NCI-H1092 (cell line): ENCODE data around the gene GPC6.

Experiments used
- DNase-seq: peaks from one replicate; lab custom pipeline; 2025; lab: John Stamatoyannopoulos, UW

The GPC6 gene

GRCh38 chr13:93744033-93744432, 517.4 kb downstream of the GPC6 start:
- no peak for DNase-seq

GRCh38 chr13:93744886-93745285, 518.3 kb downstream of the GPC6 start:
- DNase-seq = no peak

- DNase-seq = no peak
Measured at GRCh38 chr13:93745884-93746283, 519.3 kb downstream of the GPC6 start.

- DNase-seq = no peak
Measured at GRCh38 chr13:93746589-93746988, 520.0 kb downstream of the GPC6 start.

- no peak for DNase-seq
Measured at GRCh38 chr13:93750676-93751075, 524.1 kb downstream of the GPC6 start.

- DNase-seq = no peak
Measured at GRCh38 chr13:93751117-93751516, 524.5 kb downstream of the GPC6 start.

GRCh38 chr13:93752541-93752940, 525.9 kb downstream of the GPC6 start:
- no peak for DNase-seq

GRCh38 chr13:93753639-93754038, 527.0 kb downstream of the GPC6 start:
- DNase-seq = no peak

- DNase-seq = no peak
Measured at GRCh38 chr13:93755341-93755740, 528.7 kb downstream of the GPC6 start.

GRCh38 chr13:93758575-93758974, 532.0 kb downstream of the GPC6 start:
- DNase-seq = no peak

GRCh38 chr13:93762708-93763426, 536.3 kb downstream of the GPC6 start:
- no peak for DNase-seq

GRCh38 chr13:93765062-93765461, 538.5 kb downstream of the GPC6 start:
- no peak for DNase-seq

- no peak for DNase-seq
Measured at GRCh38 chr13:93765811-93766210, 539.2 kb downstream of the GPC6 start.

GRCh38 chr13:93766719-93767118, 540.1 kb downstream of the GPC6 start:
- DNase-seq = no peak

GRCh38 chr13:93767180-93767916, 540.7 kb downstream of the GPC6 start:
- no peak for DNase-seq

- no peak for DNase-seq
Measured at GRCh38 chr13:93767917-93768409, 541.4 kb downstream of the GPC6 start.

- no peak for DNase-seq
Measured at GRCh38 chr13:93769101-93769500, 542.5 kb downstream of the GPC6 start.

GRCh38 chr13:93769607-93770006, 543.0 kb downstream of the GPC6 start:
- DNase-seq = no peak

- DNase-seq = no peak
Measured at GRCh38 chr13:93771227-93771626, 544.6 kb downstream of the GPC6 start.

- no peak for DNase-seq
Measured at GRCh38 chr13:93771782-93772181, 545.2 kb downstream of the GPC6 start.

- no peak for DNase-seq
Measured at GRCh38 chr13:93774506-93774905, 547.9 kb downstream of the GPC6 start.

- DNase-seq = no peak
Measured at GRCh38 chr13:93775027-93775426, 548.4 kb downstream of the GPC6 start.

GRCh38 chr13:93775507-93776108, 549.0 kb downstream of the GPC6 start:
- DNase-seq = no peak
